SK-N-SH (cell line): ENCODE data around the gene XPR1.

Experiments
- EP300 ChIP-seq, 2 experiments: IDR thresholded peaks; 2 replicates each; pipeline versions ENCODE4 v1.4.0 to v1.6.1; 2012; ENCODE audit warnings: borderline replicate concordance in 1 of 2, low read depth in 1 of 2, low read length in 1 of 2
- MAX ChIP-seq: IDR thresholded peaks from 2 replicates; pipeline ENCODE4 v1.4.0; 2012; ENCODE audit warnings: low read depth
- MXI1 ChIP-seq: IDR thresholded peaks from 2 replicates; pipeline ENCODE4 v1.6.1; 2012; ENCODE audit warnings: mild to moderate bottlenecking, low read depth, low read length, improper control_type of control experiment
- NRF1 ChIP-seq: IDR thresholded peaks from 2 replicates; pipeline ENCODE4 v1.6.1; 2012; ENCODE audit warnings: low read depth, mild to moderate bottlenecking, low read length
- RCOR1 ChIP-seq: fragments of 150-350 bp; IDR thresholded peaks from 2 replicates; pipeline ENCODE4 v1.6.1; 2017; ENCODE audit warnings: antibody characterized with exemption, low read length
- SIN3A ChIP-seq: IDR thresholded peaks from 2 replicates; pipeline ENCODE4 v1.6.1; 2012; ENCODE audit warnings: low read depth, mild to moderate bottlenecking, low read length, moderate library complexity, borderline replicate concordance
- SMC3 ChIP-seq: IDR thresholded peaks from 2 replicates; pipeline ENCODE4 v1.6.1; 2012; ENCODE audit warnings: low read depth, low read length, improper control_type of control experiment
- TF ChIP-seq, protein P1 (sequence below): fragments of 200-600 bp; sonication (generic); IDR thresholded peaks from 2 replicates; pipeline ENCODE4 v1.6.1; 2017; ENCODE audit warnings: antibody characterized with exemption, mild to moderate bottlenecking, moderate library complexity
- TF ChIP-seq, protein P2 (sequence below): IDR thresholded peaks from 2 replicates; pipeline ENCODE4; 2012

DNA sequence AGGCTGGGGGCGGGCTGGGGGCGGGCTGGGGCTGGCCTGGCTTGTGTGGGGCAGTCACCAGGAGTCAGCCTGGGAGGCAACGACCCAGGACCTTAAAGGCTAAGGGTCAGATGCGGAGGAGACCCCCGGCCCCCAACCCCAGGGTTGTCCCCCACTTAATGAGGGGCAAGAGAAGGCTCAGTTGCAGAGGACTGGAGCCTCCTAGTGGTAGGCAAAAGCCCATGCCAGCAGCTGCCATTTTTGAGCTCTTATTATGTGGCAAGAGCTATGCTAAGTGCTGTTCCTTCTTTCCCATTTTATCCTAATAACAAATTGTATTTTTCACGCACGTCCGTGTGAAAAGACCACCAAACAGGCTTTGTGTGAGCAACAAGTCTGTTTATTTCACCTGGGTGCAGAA lies 288.9 kb downstream of the XPR1 start:
- TF ChIP-seq SMC3: no peak
- TF ChIP-seq, protein P1, sequence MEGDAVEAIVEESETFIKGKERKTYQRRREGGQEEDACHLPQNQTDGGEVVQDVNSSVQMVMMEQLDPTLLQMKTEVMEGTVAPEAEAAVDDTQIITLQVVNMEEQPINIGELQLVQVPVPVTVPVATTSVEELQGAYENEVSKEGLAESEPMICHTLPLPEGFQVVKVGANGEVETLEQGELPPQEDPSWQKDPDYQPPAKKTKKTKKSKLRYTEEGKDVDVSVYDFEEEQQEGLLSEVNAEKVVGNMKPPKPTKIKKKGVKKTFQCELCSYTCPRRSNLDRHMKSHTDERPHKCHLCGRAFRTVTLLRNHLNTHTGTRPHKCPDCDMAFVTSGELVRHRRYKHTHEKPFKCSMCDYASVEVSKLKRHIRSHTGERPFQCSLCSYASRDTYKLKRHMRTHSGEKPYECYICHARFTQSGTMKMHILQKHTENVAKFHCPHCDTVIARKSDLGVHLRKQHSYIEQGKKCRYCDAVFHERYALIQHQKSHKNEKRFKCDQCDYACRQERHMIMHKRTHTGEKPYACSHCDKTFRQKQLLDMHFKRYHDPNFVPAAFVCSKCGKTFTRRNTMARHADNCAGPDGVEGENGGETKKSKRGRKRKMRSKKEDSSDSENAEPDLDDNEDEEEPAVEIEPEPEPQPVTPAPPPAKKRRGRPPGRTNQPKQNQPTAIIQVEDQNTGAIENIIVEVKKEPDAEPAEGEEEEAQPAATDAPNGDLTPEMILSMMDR: peak; percentile 35; the same call in 1 of the 2 replicates
- TF ChIP-seq, protein P2, sequence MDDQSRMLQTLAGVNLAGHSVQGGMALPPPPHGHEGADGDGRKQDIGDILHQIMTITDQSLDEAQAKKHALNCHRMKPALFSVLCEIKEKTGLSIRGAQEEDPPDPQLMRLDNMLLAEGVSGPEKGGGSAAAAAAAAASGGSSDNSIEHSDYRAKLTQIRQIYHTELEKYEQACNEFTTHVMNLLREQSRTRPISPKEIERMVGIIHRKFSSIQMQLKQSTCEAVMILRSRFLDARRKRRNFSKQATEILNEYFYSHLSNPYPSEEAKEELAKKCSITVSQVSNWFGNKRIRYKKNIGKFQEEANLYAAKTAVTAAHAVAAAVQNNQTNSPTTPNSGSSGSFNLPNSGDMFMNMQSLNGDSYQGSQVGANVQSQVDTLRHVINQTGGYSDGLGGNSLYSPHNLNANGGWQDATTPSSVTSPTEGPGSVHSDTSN: no peak
- TF ChIP-seq SIN3A: no peak
- TF ChIP-seq EP300 (IDR thresholded peaks at IDR 0.05; ENCODE audit: borderline replicate concordance in 1 of 2, low read depth in 1 of 2, low read length in 1 of 2): no peak
- TF ChIP-seq NRF1: no peak
- no peak for TF ChIP-seq MAX
- TF ChIP-seq MXI1: no peak
- no peak for TF ChIP-seq RCOR1
